GM15510 (cell line): ENCODE measurements around the gene CDK18.

ENCODE experiments used
- POLR2A ChIP-seq: IDR thresholded peaks from 3 replicates; pipeline ENCODE4 v1.6.1; 2011; ENCODE audit warnings: borderline replicate concordance; ENCODE audit not compliant: insufficient read length; ENCODE audit errors: extremely low read depth

Gene CDK18

DNA sequence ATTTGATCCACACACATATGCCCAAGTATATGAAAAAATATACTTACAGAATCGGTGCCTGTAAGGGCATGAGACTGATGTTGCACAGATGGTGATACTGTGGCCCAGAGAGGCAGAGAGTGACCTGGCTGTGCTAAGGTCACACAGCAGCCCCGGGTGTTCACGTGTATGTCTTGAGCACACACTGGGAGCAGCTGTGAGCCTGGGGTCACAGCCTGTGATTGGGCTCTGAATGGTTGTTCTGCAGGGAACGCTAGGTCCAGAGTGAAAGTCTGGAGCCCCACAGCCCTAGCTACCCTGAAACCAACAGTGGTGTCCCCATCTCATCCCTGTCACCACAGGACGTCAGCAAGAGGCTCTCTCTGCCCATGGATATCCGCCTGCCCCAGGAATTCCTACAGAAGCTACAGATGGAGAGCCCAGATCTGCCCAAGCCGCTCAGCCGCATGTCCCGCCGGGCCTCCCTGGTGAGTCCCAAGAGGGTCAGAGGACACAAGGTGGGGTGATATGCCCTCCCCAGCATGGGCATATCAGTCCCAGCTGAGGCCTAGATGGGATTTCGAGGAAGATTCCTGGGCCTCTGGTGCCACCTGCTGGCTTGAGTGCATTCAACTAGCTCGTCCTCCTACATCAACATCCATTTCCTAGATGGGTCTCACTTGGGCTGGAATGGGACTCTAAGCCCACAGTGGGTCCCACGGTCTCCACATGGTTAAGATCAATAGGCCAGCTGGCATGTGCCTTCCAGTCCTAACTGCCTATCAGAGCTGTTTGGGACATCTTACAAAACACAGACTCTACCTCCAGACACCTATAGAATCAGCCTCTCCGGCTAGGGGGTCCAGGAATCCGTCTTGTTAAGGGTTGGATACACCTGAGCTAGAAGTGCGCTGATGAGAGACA lies 19.7 kb downstream of the CDK18 start:
- TF ChIP-seq POLR2A: no peak

- TF ChIP-seq POLR2A: no peak
Measured at GRCh38 chr1:205524794-205525101, 20.3 kb downstream of the CDK18 start.

GRCh38 chr1:205525495-205526285 lies 21.2 kb downstream of the CDK18 start:
- TF ChIP-seq POLR2A: no peak

DNA sequence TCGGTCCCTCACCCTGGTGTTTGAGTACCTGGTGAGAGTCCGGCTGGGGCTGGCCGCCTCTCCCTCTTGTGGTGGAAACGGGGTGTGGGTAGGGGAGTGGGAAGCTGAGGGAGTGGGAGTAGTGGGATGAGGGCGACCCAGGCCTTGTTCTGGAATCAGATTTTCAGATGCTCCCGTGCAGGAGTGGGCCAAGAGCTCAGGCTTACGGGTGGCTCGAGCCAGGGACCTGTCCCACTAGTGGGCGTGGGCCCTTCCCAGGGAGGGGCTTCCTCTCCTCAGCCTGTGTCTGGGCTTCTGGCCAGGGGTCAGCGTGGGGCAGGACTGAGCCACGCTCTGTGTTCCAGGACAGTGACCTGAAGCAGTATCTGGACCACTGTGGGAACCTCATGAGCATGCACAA lies 22.0 kb downstream of the CDK18 start:
- TF ChIP-seq POLR2A: no peak

DNA sequence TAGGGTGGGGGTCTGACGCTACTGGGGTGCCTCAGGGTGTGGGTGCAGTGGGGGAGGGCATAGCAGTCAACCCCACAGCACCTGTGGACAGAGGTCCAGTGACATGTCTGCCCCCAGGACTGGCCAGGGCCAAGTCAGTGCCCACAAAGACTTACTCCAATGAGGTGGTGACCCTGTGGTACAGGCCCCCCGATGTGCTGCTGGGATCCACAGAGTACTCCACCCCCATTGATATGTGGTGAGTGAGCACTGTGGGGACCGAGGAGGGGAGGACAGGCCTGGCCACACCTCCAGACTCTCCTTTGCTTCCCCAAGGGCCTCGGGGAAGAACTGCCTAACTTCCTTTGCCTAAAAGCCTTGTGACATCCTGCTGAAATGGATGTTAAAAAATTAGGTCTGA lies 23.5 kb downstream of the CDK18 start:
- no peak for TF ChIP-seq POLR2A

- no peak for TF ChIP-seq POLR2A
Measured at GRCh38 chr1:205528446-205528886, 24.0 kb downstream of the CDK18 start.

DNA sequence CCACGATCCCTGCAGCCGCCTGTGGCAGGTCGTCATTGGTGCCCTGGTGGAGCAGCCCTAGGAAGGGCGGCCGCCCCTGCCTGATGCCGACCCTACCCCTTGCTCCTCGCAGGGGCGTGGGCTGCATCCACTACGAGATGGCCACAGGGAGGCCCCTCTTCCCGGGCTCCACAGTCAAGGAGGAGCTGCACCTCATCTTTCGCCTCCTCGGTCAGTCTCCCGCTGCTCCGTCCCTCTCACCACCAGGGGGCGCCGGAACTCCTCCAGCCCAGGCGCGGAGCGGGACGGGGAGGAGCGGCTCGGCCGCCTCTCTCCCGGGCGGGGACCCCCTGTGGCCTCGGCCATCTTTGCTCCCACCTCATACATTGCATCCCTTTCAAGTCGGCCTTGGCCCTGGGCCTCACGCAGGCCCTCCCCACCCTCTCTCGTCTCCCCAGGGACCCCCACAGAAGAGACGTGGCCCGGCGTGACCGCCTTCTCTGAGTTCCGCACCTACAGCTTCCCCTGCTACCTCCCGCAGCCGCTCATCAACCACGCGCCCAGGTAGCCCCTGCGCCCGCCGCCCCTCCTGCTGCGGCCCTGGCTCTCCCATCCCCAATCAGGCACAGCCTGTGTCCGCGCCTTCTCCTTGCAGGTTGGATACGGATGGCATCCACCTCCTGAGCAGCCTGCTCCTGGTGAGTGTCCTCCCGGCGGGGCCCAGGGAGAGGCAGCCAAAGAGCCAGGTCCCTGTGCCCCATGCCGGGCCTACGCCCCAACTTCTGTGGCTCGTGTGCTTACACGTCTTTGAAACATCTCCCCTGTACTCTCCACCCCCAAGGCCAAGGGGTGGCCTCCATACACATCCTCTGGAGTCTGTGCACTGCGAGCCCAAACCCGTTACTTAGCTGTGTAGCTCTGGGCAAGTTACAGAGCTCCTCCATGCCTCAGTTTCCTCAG lies 24.7 kb downstream of the CDK18 start:
- no peak for TF ChIP-seq POLR2A

DNA sequence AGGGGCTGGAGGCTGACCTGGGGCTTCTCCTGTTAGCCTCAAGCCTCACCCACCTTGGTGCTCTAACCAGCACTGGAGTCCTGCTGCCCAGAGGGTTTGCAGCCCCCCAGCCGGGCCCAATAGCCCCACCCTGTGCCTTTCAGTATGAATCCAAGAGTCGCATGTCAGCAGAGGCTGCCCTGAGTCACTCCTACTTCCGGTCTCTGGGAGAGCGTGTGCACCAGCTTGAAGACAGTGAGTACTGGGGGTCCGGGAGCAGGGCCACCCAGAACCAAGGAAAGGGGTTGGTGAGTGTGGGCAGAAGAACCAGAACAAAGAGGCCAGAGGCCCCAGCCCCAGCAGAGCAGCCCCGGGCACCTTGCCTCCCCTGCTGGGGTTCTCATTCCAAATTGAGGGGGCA lies 25.6 kb downstream of the CDK18 start:
- no peak for TF ChIP-seq POLR2A

DNA sequence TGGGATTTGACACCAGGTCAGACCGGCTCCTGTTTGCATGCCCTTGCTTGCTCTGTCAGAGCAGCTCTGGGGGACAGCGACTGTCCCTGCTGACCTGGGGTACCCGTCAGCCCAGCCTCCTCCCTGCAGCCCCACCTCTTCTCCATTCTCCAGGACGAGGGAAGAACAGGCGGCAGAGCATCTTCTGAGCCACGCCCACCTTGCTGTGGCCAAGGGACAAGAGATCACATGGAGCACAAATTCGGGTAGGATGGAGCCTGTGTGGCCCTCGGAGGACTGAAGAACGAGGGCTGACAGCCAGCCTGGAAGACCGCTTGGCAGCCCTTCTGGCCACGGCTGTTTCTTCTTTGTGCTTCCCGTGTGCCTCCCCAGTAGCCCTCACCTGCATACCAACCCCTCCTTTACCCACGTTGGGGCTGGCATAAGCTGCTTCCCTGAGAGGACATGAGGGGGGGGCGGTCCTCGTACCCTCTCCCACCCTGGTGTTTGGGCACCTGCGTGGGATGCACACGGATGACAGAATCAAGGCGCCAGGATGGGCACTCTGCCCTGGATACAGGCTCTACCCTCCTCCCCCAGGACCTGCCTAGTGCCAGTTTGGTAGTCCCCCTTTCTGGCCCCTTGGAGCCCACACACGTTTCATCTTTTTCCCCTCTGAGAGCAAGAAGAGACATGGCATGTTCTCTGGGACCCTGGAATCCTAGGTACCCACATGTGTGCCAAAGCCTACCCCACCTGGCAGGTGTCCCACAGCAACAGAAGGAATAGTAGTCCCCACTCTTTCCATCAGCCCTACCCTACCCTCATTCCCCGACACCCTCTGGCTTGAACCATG lies 26.9 kb downstream of the CDK18 start:
- TF ChIP-seq POLR2A: no peak

- no peak for TF ChIP-seq POLR2A
Measured at GRCh38 chr1:205532026-205532898, 27.8 kb downstream of the CDK18 start.

DNA sequence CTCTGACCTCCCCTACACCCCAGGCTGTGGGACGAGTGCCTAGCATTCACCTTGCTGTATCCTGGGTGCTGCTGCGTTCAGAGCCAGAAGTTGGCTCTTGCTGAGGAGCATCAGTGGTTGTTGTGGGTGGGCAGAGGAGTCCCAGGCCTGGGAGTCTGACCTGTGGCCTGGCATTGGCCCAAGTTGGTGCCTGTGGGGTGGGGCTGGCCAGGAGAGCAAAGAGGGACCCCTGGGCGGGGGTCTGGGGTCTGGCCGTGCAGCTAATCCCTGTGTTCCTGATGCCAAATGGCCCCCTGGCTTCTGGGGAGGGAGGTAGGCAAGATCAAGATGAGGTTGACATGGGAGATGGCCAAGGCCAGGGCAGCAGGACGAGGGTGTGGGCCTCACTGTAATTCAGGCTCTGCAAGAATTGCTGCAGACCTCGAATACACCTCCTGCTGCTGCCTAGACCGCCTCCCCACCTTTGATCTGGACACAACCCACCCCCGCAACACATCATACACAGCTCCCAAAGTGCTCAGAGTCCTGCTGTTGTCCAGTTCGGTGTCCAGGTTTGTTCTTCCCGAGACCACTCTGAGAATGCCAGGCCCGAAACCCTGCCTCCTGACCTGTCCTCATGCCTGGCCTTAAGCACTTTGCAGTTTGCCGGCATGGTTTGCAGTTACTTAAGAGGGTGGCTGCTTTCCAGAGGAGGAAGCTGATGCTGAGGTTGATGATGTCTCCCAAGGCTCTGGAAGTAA lies 28.7 kb downstream of the CDK18 start:
- no peak for TF ChIP-seq POLR2A

- no peak for TF ChIP-seq POLR2A
Measured at GRCh38 chr1:205533748-205534443, 29.4 kb downstream of the CDK18 start.
